Activated naive CD8-positive, alpha-beta T cell treated with anti-CD3 and anti-CD28 coated beads for 36 hours (primary cell): ENCODE data around the gene KSR1. TPM values are rescaled to one million over a fixed set of nuclear protein-coding genes. Genes with fewer than 3 reads are reported as not detected.
"Not testable (repeated sequence)": the region's sequence is repeated elsewhere in the genome, so short reads cannot be mapped to it uniquely, and the experiment has no call there.

Experiments
- DNase-seq: peaks from one replicate; pipeline ENCODE4 v3.0.0; 2021
- H3K27ac Mint-ChIP-seq: one replicate; pipeline ENCODE4 v1.8.0; 2022; ENCODE audit warnings: mild to moderate bottlenecking, moderate library complexity, mixed read lengths
- H3K27me3 Mint-ChIP-seq: one replicate; pipeline ENCODE4 v1.8.0; 2022; ENCODE audit warnings: mild to moderate bottlenecking, mixed read lengths
- H3K36me3 Mint-ChIP-seq: one replicate; pipeline ENCODE4 v1.8.0; 2021; ENCODE audit warnings: mild to moderate bottlenecking, mixed read lengths
- H3K4me1 Mint-ChIP-seq: one replicate; pipeline ENCODE4 v1.8.0; 2021; ENCODE audit warnings: mixed read lengths
- H3K4me3 Mint-ChIP-seq: one replicate; pipeline ENCODE4 v1.8.0; 2022; ENCODE audit warnings: mild to moderate bottlenecking, moderate library complexity, mixed read lengths
- H3K9me3 Mint-ChIP-seq: one replicate; pipeline ENCODE4 v1.8.0; 2022; ENCODE audit warnings: mixed read lengths
- total RNA-seq, 2 experiments: library from RNA; stranded (reverse); gene quantifications; one replicate each; pipeline ENCODE4 v1.2.3, GENCODE V29; 2021

The KSR1 gene
- total RNA-seq, 2 experiments from 2014 or later, result 58.9 to 62.5 TPM

- no peak overlapping the region for H3K27ac Mint-ChIP-seq
- H3K27me3 Mint-ChIP-seq, result no peaks in the 10 kb centered on the region
- no peak overlapping the region for H3K4me3 Mint-ChIP-seq
- H3K9me3 Mint-ChIP-seq, result no peaks in the 10 kb centered on the region
- H3K4me1 Mint-ChIP-seq, result no peaks in the 10 kb centered on the region
- no peak for DNase-seq
- no peaks in the 10 kb centered on the region for H3K36me3 Mint-ChIP-seq
Measured at GRCh38 chr17:27664606-27664965, 208.3 kb downstream of the KSR1 start.

- Mint-ChIP-seq H3K9me3 (no peaks in the 10 kb centered on the region), H3K36me3 (no peaks in the 10 kb centered on the region), H3K27me3 (no peaks in the 10 kb centered on the region), H3K4me3 (no peak overlapping the region), H3K27ac (no peak overlapping the region), H3K4me1 (no peaks in the 10 kb centered on the region)
- no peak for DNase-seq
Measured at GRCh38 chr17:27665549-27665948, 209.3 kb downstream of the KSR1 start.

- DNase-seq, H3K4me3 Mint-ChIP-seq, H3K27me3 Mint-ChIP-seq, H3K9me3 Mint-ChIP-seq, H3K4me1 Mint-ChIP-seq, H3K36me3 Mint-ChIP-seq, H3K27ac Mint-ChIP-seq: not testable (repeated sequence)
Measured at GRCh38 chr17:27666270-27666669, 210.0 kb downstream of the KSR1 start.

- Mint-ChIP-seq H3K27ac (no peak overlapping the region), H3K4me1 (no peaks in the 10 kb centered on the region), H3K36me3 (no peaks in the 10 kb centered on the region), H3K27me3 (no peaks in the 10 kb centered on the region), H3K9me3 (no peaks in the 10 kb centered on the region), H3K4me3 (no peak overlapping the region)
- DNase-seq, result no peak
Measured at GRCh38 chr17:27666831-27667560, 210.7 kb downstream of the KSR1 start.

GRCh38 chr17:27667656-27668487 lies 211.6 kb downstream of the KSR1 start:
- no peaks in the 10 kb centered on the region for H3K27me3 Mint-ChIP-seq
- DNase-seq, result no peak
- H3K27ac Mint-ChIP-seq, result no peak overlapping the region
- no peaks in the 10 kb centered on the region for H3K36me3 Mint-ChIP-seq
- H3K4me3 Mint-ChIP-seq, result no peak overlapping the region
- no peaks in the 10 kb centered on the region for H3K9me3 Mint-ChIP-seq
- H3K4me1 Mint-ChIP-seq, result no peaks in the 10 kb centered on the region

- no peaks in the 10 kb centered on the region for H3K36me3 Mint-ChIP-seq
- H3K27ac Mint-ChIP-seq, result no peak overlapping the region
- H3K27me3 Mint-ChIP-seq, result no peaks in the 10 kb centered on the region
- H3K4me3 Mint-ChIP-seq, result no peak overlapping the region
- H3K4me1 Mint-ChIP-seq, result no peaks in the 10 kb centered on the region
- no peaks in the 10 kb centered on the region for H3K9me3 Mint-ChIP-seq
- no peak for DNase-seq
Measured at GRCh38 chr17:27668488-27668823, 212.2 kb downstream of the KSR1 start.

- H3K9me3 Mint-ChIP-seq, result no peaks in the 10 kb centered on the region
- no peak for DNase-seq
- H3K27ac Mint-ChIP-seq, result no peak overlapping the region
- H3K4me1 Mint-ChIP-seq, result no peaks in the 10 kb centered on the region
- no peak overlapping the region for H3K4me3 Mint-ChIP-seq
- H3K27me3 Mint-ChIP-seq, result no peaks in the 10 kb centered on the region
- H3K36me3 Mint-ChIP-seq, result no peaks in the 10 kb centered on the region
Measured at GRCh38 chr17:27669136-27669535, 212.9 kb downstream of the KSR1 start.

- H3K4me3 Mint-ChIP-seq, result no peak overlapping the region
- H3K27ac Mint-ChIP-seq, result no peak overlapping the region
- H3K4me1 Mint-ChIP-seq, result no peaks in the 10 kb centered on the region
- H3K27me3 Mint-ChIP-seq, result no peaks in the 10 kb centered on the region
- no peak for DNase-seq
- H3K36me3 Mint-ChIP-seq, result no peaks in the 10 kb centered on the region
- H3K9me3 Mint-ChIP-seq, result no peaks in the 10 kb centered on the region
Measured at GRCh38 chr17:27669850-27670249, 213.6 kb downstream of the KSR1 start.

- no peak for DNase-seq
- Mint-ChIP-seq H3K27ac (no peak overlapping the region), H3K4me1 (no peaks in the 10 kb centered on the region), H3K4me3 (no peak overlapping the region), H3K36me3 (no peaks in the 10 kb centered on the region), H3K27me3 (no peaks in the 10 kb centered on the region), H3K9me3 (no peaks in the 10 kb centered on the region)
Measured at GRCh38 chr17:27670791-27671590, 214.7 kb downstream of the KSR1 start.

GRCh38 chr17:27671591-27671910 lies 215.3 kb downstream of the KSR1 start:
- no peak for DNase-seq
- H3K4me3 Mint-ChIP-seq, result no peak overlapping the region
- H3K36me3 Mint-ChIP-seq, result no peaks in the 10 kb centered on the region
- no peaks in the 10 kb centered on the region for H3K9me3 Mint-ChIP-seq
- H3K27ac Mint-ChIP-seq, result no peak overlapping the region
- no peaks in the 10 kb centered on the region for H3K4me1 Mint-ChIP-seq
- H3K27me3 Mint-ChIP-seq, result no peaks in the 10 kb centered on the region

- H3K4me1 Mint-ChIP-seq, H3K9me3 Mint-ChIP-seq, DNase-seq, H3K4me3 Mint-ChIP-seq, H3K27ac Mint-ChIP-seq, H3K27me3 Mint-ChIP-seq, H3K36me3 Mint-ChIP-seq: not testable (repeated sequence)
Measured at GRCh38 chr17:27671977-27672480, 215.8 kb downstream of the KSR1 start.

GRCh38 chr17:27674335-27674734 lies 218.1 kb downstream of the KSR1 start:
- Mint-ChIP-seq H3K27me3 (peaks cover 6% of the 10 kb centered on the region), H3K9me3 (no peaks in the 10 kb centered on the region), H3K4me3 (no peak overlapping the region), H3K4me1 (no peaks in the 10 kb centered on the region), H3K27ac (no peak overlapping the region), H3K36me3 (no peaks in the 10 kb centered on the region)
- no peak for DNase-seq
